ENCODE measurements around the gene PXT1.
"Not testable (repeated sequence)": the region's sequence is repeated elsewhere in the genome, so short reads cannot be mapped to it uniquely, and the experiment has no call there.

The PXT1 gene

DNA sequence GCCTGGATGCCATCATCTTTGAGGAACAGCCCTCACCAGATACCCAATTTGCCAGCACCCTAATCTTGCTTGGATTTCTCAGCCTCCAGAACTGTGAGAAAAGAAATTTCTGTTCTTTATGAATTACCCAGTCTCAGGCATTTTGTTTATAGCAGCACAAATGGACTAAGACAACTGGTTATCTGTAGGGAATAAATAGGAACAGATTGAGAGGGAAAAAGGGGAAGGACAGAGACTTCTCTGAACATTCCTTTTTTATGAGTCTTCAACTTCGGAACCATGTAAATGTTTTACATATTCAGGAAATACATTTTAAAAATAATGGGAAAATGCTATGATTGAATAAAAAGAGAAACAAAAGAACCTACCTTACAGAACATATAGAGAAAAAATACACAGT lies 21.0 kb upstream of the PXT1 start:
- DNase-seq (ENCODE audit: low spot score in 2 of 2), result no peak
- no peaks in the 10 kb centered on the region for H3K9me3 Mint-ChIP-seq

DNA sequence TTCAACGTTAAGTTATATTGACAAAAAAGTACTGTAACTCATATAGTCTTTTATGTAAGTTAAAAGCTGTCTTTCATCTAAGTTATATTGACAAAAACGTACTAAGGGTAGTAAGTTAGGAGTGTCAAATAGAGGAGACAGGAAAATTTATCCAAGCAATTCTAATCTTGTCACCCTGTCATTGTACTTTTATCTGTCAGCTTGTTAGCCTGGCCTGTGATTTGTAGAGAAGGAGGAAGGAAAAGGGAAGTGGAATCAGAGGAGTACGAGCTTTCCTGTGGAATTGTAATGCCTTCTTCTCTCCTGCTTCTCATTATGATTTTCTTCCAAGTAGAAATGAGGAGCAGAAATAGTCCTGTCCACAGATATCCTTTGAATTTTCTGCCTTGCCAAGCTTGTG lies 19.0 kb upstream of the PXT1 start:
- DNase-seq (ENCODE audit: low spot score in 2 of 2), result no peak

More for the DNA sequence above, 21.0 kb upstream of the PXT1 start:
- H3K36me3 Mint-ChIP-seq, result peaks cover 8% of the 10 kb centered on the region
- H3K4me1 Mint-ChIP-seq, result peaks cover 28% of the 10 kb centered on the region
- H3K27ac Mint-ChIP-seq, result no peak overlapping the region
- no peak overlapping the region for H3K4me3 Mint-ChIP-seq
- ATAC-seq (ENCODE audit: low read depth), result no peak
- H3K27me3 Mint-ChIP-seq, result no peaks in the 10 kb centered on the region

DNA sequence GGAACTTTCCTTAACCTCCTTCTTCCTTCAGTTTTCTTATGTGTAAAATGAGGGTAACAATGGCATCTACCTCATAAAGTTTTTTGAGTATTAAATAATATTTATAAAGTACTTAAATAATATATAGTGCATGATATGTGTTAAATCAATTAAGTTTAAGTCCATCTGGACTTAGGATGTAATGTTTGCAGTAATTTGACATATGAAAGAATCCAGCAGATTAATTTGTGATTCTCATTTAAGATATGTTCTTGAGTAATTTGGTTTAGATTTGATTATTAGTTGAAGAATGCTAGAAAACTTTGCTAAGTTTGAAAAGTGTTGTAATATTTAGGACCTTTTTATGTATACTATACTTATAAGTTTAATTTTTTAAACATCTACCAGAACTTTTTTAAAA lies 18.3 kb upstream of the PXT1 start:
- Mint-ChIP-seq H3K4me1 (peaks cover 27% of the 10 kb centered on the region), H3K4me3 (no peak overlapping the region), H3K27me3 (no peaks in the 10 kb centered on the region), H3K27ac (no peak overlapping the region), H3K36me3 (peaks cover 11% of the 10 kb centered on the region), H3K9me3 (no peaks in the 10 kb centered on the region)
- ATAC-seq (ENCODE audit: low read depth) (no peak), DNase-seq (ENCODE audit: low spot score in 2 of 2) (no peak)

More for the DNA sequence above, 19.0 kb upstream of the PXT1 start:
- Mint-ChIP-seq H3K27me3 (no peaks in the 10 kb centered on the region), H3K4me1 (peaks cover 27% of the 10 kb centered on the region), H3K36me3 (peaks cover 11% of the 10 kb centered on the region), H3K9me3 (no peaks in the 10 kb centered on the region), H3K27ac (no peak overlapping the region), H3K4me3 (no peak overlapping the region)
- ATAC-seq (ENCODE audit: low read depth), result no peak

DNA sequence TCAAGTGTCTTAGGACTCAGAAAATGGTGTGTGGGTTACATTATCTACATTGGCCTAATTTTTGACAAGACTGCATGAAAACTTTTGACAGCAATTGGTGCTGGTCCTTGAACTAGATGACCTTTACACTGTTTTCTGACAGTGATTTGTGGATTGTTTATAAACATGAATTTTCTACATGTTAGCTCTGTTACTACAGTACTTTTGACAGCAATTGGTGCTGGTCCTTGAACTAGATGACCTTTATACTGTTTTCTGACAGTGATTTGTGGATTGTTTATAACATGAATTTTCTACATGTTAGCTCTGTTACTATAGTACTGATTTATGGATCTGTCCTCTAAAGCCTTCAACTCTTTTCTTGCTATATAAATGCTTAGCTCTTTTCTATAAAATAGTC lies 16.8 kb upstream of the PXT1 start:
- ATAC-seq (ENCODE audit: low read depth) (no peak), DNase-seq (ENCODE audit: low spot score in 2 of 2) (no peak)
- Mint-ChIP-seq H3K27ac (no peak overlapping the region), H3K36me3 (peaks cover 11% of the 10 kb centered on the region), H3K4me3 (no peak overlapping the region), H3K27me3 (no peaks in the 10 kb centered on the region), H3K4me1 (peaks cover 25% of the 10 kb centered on the region), H3K9me3 (no peaks in the 10 kb centered on the region)

DNA sequence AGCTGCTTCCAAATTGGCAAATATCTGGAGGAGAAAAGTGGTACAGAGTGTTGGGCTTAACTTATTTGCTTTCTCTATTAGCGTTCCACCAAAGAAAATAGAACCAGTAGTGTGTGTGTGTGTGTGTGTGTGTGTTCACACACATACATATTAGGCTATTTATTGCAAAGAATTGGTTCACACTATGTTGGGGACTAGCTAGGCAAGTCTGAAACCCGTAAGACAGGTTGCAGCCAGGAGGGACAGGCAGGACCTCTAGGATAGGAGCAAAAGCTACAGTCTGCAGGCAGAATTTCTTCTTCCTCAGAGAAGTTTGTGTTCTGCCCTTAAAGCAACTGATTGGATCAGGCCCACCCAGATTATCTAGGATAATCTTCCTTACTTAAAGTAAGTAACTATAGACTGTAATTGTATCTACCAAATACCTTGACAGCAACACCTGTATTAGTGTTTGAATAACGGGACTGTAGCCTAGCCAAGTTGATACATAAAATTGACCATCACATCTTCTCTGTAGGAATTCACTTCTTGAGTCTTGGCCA lies 12.9 kb upstream of the PXT1 start:
- no peaks in the 10 kb centered on the region for H3K9me3 Mint-ChIP-seq
- no peak overlapping the region for H3K27ac Mint-ChIP-seq
- peaks cover 10% of the 10 kb centered on the region for H3K4me1 Mint-ChIP-seq
- H3K27me3 Mint-ChIP-seq, result no peaks in the 10 kb centered on the region
- DNase-seq (ENCODE audit: low spot score in 2 of 2), result no peak
- H3K4me3 Mint-ChIP-seq, result no peak overlapping the region
- no peak for ATAC-seq (ENCODE audit: low read depth)
- peaks cover 6% of the 10 kb centered on the region for H3K36me3 Mint-ChIP-seq

DNA sequence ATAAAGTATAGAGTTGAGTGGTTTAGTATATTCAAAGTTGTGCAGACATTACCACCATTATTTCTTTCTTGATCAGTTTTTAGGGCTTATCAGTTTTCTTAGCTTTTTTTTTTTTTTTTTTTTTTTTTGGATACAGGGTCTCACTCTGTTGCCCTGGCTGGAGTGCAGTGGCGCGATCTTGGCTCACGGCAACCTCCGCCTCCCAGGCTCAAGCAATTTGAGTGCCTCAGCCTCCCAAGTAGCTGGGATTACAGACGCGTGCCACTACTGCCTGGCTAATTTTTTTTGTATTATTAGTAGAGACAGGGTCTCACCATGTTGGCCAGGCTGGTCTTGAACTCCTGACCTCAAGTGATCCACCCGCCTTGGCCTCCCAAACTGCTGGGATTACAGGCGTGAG lies 10.2 kb upstream of the PXT1 start:
- H3K4me1 Mint-ChIP-seq; H3K27me3 Mint-ChIP-seq; H3K9me3 Mint-ChIP-seq; DNase-seq (ENCODE audit: low spot score in 2 of 2); H3K27ac Mint-ChIP-seq; ATAC-seq (ENCODE audit: low read depth); H3K4me3 Mint-ChIP-seq: not testable (repeated sequence)
- H3K36me3 Mint-ChIP-seq, result peaks cover 18% of the 10 kb centered on the region

DNA sequence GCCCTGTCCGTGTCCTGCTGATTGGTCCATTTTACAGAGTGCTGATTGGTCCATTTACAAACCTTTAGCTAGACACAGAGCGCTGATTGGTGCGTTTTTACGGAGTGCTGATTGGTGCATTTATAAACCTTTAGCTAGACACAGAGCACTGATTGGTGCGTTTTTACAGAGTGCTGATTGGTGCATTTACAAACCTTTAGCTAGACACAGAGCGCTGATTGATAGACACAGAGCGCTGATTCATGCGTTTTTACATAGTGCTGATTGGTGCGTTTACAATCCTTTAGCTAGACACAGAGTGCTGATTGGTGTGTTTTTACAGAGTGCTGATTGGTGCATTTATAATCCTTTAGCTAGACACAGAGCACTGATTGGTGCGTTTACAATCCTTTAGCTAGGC lies 6.5 kb upstream of the PXT1 start:
- H3K27me3 Mint-ChIP-seq; H3K27ac Mint-ChIP-seq; H3K9me3 Mint-ChIP-seq; DNase-seq (ENCODE audit: low spot score in 2 of 2); ATAC-seq (ENCODE audit: low read depth); H3K4me3 Mint-ChIP-seq: not testable (repeated sequence)
- peaks cover 19% of the 10 kb centered on the region for H3K36me3 Mint-ChIP-seq
- peaks cover 19% of the 10 kb centered on the region for H3K4me1 Mint-ChIP-seq

DNA sequence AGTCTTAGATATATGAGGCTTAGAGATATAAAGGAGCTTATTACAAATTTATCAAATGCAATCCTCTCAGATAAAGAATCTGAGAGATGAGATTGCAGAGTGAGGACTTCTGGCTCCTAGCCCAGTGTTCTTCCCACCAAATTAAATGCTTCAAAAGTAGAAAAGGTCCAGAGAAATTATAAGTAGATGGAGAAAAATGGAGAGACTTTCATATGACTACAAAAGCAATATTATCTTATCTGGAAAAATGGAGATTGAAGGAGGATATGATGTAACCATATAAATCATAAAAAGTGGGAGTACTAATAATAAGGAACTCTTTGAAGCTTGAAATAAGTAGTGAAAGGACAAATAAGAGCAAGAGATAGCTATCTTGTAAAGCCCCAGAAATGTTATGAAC lies 3.0 kb upstream of the PXT1 start:
- DNase-seq (ENCODE audit: low spot score in 2 of 2), result no peak
- H3K4me3 Mint-ChIP-seq, result no peak overlapping the region
- peak overlapping the region; percentile 58 for H3K27ac Mint-ChIP-seq
- peaks cover 19% of the 10 kb centered on the region for H3K36me3 Mint-ChIP-seq
- no peaks in the 10 kb centered on the region for H3K27me3 Mint-ChIP-seq
- ATAC-seq (ENCODE audit: low read depth), result no peak
- no peaks in the 10 kb centered on the region for H3K9me3 Mint-ChIP-seq
- peaks cover 25% of the 10 kb centered on the region for H3K4me1 Mint-ChIP-seq

DNA sequence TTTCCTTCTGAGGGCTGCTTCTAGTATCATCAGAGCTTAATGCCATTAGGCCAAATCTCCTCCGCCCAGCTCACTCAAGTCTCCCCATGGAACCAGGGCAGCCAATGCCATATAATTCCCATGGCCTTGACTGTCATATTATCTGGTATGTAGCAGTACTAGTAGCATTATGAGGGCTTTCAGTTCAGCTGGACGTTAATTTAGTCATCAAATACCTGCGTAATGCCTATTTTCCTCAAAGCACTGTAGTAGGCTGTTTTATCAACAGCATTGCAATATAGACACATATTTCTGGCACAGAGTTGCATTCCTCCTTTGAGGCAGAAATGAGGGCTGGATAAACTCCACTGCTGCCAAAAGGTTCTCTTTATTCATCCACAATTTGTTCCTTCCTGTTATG lies 1.8 kb upstream of the PXT1 start:
- H3K4me3 Mint-ChIP-seq, result peak overlapping the region; percentile 97
- H3K9me3 Mint-ChIP-seq, result no peaks in the 10 kb centered on the region
- peaks cover 23% of the 10 kb centered on the region for H3K4me1 Mint-ChIP-seq
- DNase-seq (ENCODE audit: low spot score in 2 of 2), result no peak
- no peak for ATAC-seq (ENCODE audit: low read depth)
- peak overlapping the region; percentile 92 for H3K27ac Mint-ChIP-seq
- H3K27me3 Mint-ChIP-seq, result no peaks in the 10 kb centered on the region
- peaks cover 16% of the 10 kb centered on the region for H3K36me3 Mint-ChIP-seq

DNA sequence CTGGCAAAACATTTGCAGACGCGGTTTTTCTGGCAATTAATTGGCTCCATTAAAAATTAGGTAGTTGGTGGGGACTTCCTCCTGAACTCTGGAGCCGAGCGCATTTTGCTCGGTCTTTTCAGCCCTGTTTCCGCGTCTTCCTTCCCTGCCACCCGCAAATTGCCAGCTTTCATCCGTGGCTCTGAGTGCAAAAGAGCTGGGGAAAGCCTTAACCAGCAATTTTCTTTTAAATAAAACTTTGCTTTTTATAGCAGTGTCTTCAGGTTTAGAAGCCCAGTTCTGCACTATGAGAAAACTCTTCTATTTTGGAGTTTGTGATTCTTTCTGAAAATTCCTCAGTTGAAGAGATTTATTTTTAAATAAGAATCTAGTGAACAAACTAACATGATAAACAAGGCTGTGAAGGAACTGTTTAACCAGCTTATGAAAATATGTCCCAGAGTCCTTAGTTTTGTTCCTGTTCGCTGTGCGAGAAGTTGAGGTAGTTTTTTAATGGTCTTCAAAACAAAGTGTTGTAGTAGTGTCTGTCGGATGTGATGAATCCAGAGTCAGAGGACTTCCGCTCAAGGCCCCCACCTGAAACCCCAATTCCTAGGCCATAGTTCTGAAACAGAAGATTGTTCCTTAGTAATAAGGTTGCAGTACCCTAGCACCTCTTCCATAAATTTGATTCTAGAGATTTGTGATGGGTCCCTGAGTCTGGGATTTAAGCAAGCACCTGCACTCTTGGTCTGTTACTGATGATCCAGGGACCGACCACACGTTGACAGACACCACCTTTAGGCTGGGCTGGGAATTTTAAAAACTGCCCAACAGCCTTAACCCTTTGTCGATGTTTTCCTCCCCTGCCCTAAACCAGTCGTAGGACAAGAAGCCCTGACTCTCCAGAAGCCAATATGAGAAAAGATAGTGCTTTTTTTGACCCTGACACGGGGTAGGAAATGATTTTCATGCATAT lies 1.1 kb upstream of the PXT1 start:
- ATAC-seq (ENCODE audit: low read depth) (no peak), DNase-seq (ENCODE audit: low spot score in 2 of 2) (no peak)
- H3K36me3 Mint-ChIP-seq, result peaks cover 10% of the 10 kb centered on the region
- no peaks in the 10 kb centered on the region for H3K9me3 Mint-ChIP-seq
- H3K4me1 Mint-ChIP-seq, result peaks cover 22% of the 10 kb centered on the region
- H3K27ac Mint-ChIP-seq, result peak overlapping the region; percentile 92
- H3K4me3 Mint-ChIP-seq, result peak overlapping the region; percentile 97
- no peaks in the 10 kb centered on the region for H3K27me3 Mint-ChIP-seq

DNA sequence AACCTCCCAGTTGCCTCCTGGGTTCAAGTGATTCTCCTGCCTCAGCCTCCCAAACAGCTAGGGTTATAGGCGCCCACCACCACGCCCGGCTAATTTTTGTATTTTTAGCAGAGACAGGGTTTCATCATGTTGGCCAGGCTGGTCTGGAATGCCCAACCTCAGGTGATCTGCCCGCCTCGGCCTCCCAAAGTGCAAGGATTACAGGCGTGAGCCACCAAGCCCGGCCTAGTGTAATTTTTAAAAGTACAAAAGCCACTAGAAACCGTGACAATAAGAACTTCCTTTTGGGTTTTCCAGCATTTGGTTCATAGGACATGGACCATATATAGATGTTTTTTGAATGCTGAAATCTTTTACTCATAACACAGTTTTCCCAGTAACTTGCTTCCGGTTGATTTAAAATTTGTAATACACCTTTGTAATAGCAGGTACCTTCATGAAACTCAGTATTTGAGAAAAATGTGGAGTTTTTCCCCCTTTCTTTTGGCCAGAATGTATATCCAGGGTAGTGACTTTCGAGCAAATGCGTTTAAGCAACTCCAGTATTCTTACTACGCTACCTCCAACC lies 467 bp downstream of the PXT1 start:
- ATAC-seq (ENCODE audit: low read depth), result no peak
- H3K27me3 Mint-ChIP-seq, result no peaks in the 10 kb centered on the region
- H3K36me3 Mint-ChIP-seq, result peaks cover 2% of the 10 kb centered on the region
- H3K9me3 Mint-ChIP-seq, result no peaks in the 10 kb centered on the region
- DNase-seq (ENCODE audit: low spot score in 2 of 2), result no peak
- H3K4me3 Mint-ChIP-seq, result peak overlapping the region; percentile 97
- H3K27ac Mint-ChIP-seq, result peak overlapping the region; percentile 92
- H3K4me1 Mint-ChIP-seq, result peaks cover 22% of the 10 kb centered on the region

DNA sequence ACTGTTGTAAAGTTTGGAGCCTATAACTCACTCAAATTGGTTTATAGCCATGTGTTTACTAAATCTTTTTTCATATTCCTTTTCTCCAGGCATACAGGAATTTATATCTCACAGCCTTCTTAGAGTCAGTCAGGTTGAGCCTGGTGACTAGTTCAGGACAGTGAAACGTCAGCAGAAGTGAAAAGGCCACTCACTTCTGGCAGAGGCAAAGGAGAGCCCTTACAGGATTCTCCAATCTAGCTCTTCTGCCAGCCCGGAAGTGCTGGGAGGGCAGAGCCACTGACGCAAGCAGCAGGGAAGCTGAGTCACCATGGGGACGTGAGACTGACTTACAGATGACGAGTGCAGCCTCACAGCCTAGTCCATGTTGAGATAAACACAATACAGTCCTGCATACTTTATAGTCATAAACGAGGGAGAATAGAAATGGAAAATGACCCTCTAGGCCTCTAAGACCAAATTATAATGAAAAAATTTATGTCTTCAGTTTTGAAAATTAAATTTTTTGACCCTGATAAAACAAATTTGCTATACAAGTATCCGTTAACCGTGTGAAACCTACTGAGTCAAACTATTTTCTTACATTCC lies 1.3 kb downstream of the PXT1 start:
- Mint-ChIP-seq H3K9me3 (no peaks in the 10 kb centered on the region), H3K4me1 (peaks cover 22% of the 10 kb centered on the region), H3K27me3 (no peaks in the 10 kb centered on the region), H3K27ac (peak overlapping the region; percentile 83), H3K4me3 (peak overlapping the region; percentile 39), H3K36me3 (peaks cover 2% of the 10 kb centered on the region)
- ATAC-seq (ENCODE audit: low read depth) (peak; percentile 29), DNase-seq (ENCODE audit: low spot score in 2 of 2) (peak in 1 of 2 donors; percentile 7)

DNA sequence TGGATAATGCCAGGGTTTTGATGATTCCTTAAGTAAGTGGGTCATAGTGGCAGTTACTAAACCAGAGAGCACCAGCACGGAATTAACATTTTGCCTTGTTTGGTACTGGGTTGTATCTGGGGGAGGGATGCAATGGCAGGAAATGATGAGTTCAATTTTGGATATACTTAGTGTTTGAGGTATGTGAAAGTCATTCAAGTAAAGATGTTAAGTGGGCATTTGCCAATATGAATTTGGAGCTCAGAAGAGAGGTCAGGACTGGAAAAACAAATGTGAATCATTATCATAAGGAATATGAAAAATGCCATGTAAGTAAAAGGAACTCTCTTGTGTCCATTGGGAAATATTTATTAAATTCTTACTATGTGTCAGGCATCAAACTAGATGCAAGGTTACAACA lies 6.2 kb downstream of the PXT1 start:
- ATAC-seq (ENCODE audit: low read depth) (no peak), DNase-seq (ENCODE audit: low spot score in 2 of 2) (no peak)
- no peaks in the 10 kb centered on the region for H3K27me3 Mint-ChIP-seq
- no peak overlapping the region for H3K27ac Mint-ChIP-seq
- no peaks in the 10 kb centered on the region for H3K36me3 Mint-ChIP-seq
- peaks cover 4% of the 10 kb centered on the region for H3K4me1 Mint-ChIP-seq
- no peaks in the 10 kb centered on the region for H3K9me3 Mint-ChIP-seq
- no peak overlapping the region for H3K4me3 Mint-ChIP-seq

DNA sequence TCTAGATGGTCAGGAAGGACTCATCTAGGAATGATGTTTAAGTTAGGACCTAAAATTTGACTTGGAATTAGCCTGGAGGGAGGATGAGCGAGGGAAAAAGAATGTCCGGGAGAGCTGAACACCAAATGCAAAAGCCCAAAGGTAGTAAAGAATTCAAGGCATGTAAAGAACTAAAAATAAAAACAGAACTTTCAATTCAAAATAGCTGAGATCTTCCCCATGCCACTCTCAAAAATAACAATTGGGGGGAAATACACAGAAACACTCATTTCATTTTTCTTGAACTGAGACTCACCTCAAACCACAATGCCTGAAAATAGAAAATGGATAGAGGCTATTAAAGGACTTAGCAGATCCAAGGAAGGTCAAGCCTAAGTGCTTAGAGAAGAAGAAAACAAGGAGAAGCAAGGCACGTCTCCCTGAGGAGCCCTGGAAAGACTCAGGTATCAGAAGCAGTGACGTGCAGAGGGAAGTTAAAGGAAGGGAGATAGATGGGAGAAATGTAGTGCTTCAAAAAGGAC lies 10.4 kb downstream of the PXT1 start:
- no peaks in the 10 kb centered on the region for H3K27me3 Mint-ChIP-seq
- H3K36me3 Mint-ChIP-seq, result no peaks in the 10 kb centered on the region

More for the DNA sequence above, 10.4 kb downstream of the PXT1 start:
- H3K9me3 Mint-ChIP-seq, result no peaks in the 10 kb centered on the region
- DNase-seq (ENCODE audit: low spot score in 2 of 2), result no peak
- no peak for ATAC-seq (ENCODE audit: low read depth)
- H3K4me1 Mint-ChIP-seq, result no peaks in the 10 kb centered on the region
- no peak overlapping the region for H3K4me3 Mint-ChIP-seq
- no peak overlapping the region for H3K27ac Mint-ChIP-seq
